ENCODE data around the gene RAB11A. TPM values are rescaled to one million over a fixed set of nuclear protein-coding genes. Genes with fewer than 3 reads are reported as not detected.

RAB11A gene
- total RNA-seq, 2 donors from 2014 or later = 233 to 295 TPM

DNA sequence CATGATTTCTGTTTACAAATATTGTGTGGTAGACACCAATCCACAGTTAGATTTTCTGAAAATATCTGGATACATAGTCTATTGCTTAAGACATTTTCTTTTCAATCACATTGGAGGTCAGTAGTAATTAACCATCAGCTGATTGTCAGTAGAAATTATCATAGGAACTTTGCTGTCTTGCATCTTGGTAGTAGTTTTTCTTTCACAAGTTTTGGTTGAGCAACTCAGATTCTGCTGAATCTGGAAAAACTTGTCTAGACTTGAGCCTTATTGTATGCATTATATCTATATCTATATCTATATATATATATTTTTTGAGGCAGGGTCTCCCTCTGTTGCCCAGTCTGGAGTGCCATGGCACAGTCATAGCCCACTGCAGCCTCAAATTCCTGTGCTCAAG, 4.0 kb downstream of the RAB11A start:
- H3K4me1 Mint-ChIP-seq = no peaks in the 10 kb centered on the region
- DNase-seq = no peak
- peaks cover 25% of the 10 kb centered on the region for H3K36me3 Mint-ChIP-seq (ENCODE audit: low read depth)

DNA sequence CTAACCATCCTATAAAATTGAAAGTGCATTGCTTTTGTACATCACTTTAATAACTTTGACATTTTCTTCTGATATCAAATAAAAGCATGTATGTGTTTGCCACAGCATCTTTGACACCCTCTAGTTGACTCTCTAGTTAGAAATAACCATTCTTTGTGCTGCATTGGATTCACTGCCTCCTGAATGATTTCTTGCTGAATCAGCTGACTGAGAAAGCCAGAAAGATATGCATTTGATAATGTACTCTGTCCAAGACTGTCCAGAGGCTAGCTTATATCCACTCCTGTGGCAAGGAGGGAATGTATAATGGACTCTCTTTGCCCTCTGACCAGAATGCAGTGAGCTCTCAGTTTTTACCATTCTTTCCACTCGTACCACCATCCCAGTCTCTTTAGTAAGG, 6.2 kb downstream of the RAB11A start:
- no peak overlapping the region for H3K4me3 Mint-ChIP-seq
- 75% methylated on average over 1 of the region's 1 CpG; no CpG with 5 or more reads in 1 of the 2 experiments for WGBS, 2 experiments (ENCODE audit: insufficient coverage in 1 of 2, insufficient read length in 1 of 2)
- peaks cover 37% of the 10 kb centered on the region for H3K36me3 Mint-ChIP-seq (ENCODE audit: low read depth)
- H3K27me3 Mint-ChIP-seq (ENCODE audit: insufficient read depth) = no peaks in the 10 kb centered on the region
- DNase-seq = no peak
- H3K27ac Mint-ChIP-seq = peak overlapping the region; percentile 50
- Histone ChIP-seq H3K36me3 (ENCODE audit: control insufficient read depth, insufficient read depth, low read length) (peaks cover 45% of the 10 kb centered on the region), H3K27ac (ENCODE audit: low read depth, low read length) (no peak overlapping the region), H3K4me3 (ENCODE audit: low read length) (no peak overlapping the region), H3K27me3 (ENCODE audit: control insufficient read depth, insufficient read depth, low read length, poor library complexity, severe bottlenecking) (no peaks in the 10 kb centered on the region), H3K4me1 (ENCODE audit: control insufficient read depth, insufficient read depth, low read length) (no peaks in the 10 kb centered on the region), H3K9ac (ENCODE audit: extremely low read depth, low read length, poor library complexity, severe bottlenecking) (no peak overlapping the region), H3K9me3 (ENCODE audit: control insufficient read depth, low read length) (no peaks in the 10 kb centered on the region)
- H3K9me3 Mint-ChIP-seq = no peaks in the 10 kb centered on the region
- no peaks in the 10 kb centered on the region for H3K4me1 Mint-ChIP-seq
- TF ChIP-seq, protein P1, sequence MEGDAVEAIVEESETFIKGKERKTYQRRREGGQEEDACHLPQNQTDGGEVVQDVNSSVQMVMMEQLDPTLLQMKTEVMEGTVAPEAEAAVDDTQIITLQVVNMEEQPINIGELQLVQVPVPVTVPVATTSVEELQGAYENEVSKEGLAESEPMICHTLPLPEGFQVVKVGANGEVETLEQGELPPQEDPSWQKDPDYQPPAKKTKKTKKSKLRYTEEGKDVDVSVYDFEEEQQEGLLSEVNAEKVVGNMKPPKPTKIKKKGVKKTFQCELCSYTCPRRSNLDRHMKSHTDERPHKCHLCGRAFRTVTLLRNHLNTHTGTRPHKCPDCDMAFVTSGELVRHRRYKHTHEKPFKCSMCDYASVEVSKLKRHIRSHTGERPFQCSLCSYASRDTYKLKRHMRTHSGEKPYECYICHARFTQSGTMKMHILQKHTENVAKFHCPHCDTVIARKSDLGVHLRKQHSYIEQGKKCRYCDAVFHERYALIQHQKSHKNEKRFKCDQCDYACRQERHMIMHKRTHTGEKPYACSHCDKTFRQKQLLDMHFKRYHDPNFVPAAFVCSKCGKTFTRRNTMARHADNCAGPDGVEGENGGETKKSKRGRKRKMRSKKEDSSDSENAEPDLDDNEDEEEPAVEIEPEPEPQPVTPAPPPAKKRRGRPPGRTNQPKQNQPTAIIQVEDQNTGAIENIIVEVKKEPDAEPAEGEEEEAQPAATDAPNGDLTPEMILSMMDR (conservative IDR thresholded peaks at IDR 0.05) = no peak

More for the DNA sequence above, 4.0 kb downstream of the RAB11A start:
- H3K9ac ChIP-seq (ENCODE audit: extremely low read depth, low read length, poor library complexity, severe bottlenecking) = no peak overlapping the region
- no peaks in the 10 kb centered on the region for H3K27me3 ChIP-seq (ENCODE audit: control insufficient read depth, insufficient read depth, low read length, poor library complexity, severe bottlenecking)
- H3K36me3 ChIP-seq (ENCODE audit: control insufficient read depth, insufficient read depth, low read length) = peaks cover 25% of the 10 kb centered on the region
- no peaks in the 10 kb centered on the region for H3K4me1 ChIP-seq (ENCODE audit: control insufficient read depth, insufficient read depth, low read length)
- H3K9me3 Mint-ChIP-seq = no peaks in the 10 kb centered on the region
- H3K4me3 ChIP-seq (ENCODE audit: low read length) = no peak overlapping the region
- H3K9me3 ChIP-seq (ENCODE audit: control insufficient read depth, low read length) = no peaks in the 10 kb centered on the region
- no peak overlapping the region for H3K27ac Mint-ChIP-seq
- TF ChIP-seq, protein P1 (conservative IDR thresholded peaks at IDR 0.05) = no peak
- no peaks in the 10 kb centered on the region for H3K27me3 Mint-ChIP-seq (ENCODE audit: insufficient read depth)
- H3K27ac ChIP-seq (ENCODE audit: low read depth, low read length) = no peak overlapping the region
- no peak overlapping the region for H3K4me3 Mint-ChIP-seq

DNA sequence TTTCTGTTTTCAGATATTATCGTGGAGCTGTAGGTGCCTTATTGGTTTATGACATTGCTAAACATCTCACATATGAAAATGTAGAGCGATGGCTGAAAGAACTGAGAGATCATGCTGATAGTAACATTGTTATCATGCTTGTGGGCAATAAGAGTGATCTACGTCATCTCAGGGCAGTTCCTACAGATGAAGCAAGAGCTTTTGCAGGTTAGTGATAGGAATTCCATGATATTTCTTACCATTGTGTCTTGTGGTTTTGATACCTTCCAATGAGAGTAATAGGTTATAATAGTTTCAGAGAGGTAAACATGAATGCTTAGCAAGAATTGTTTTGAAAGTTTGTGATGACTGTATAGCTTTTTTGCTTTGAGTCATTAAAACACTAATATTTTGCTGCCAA, 8.5 kb downstream of the RAB11A start:
- Mint-ChIP-seq H3K4me3 (no peak overlapping the region), H3K36me3 (ENCODE audit: low read depth) (peaks cover 50% of the 10 kb centered on the region), H3K9me3 (no peaks in the 10 kb centered on the region), H3K4me1 (peaks cover 4% of the 10 kb centered on the region), H3K27me3 (ENCODE audit: insufficient read depth) (no peaks in the 10 kb centered on the region), H3K27ac (no peak overlapping the region)
- no peaks in the 10 kb centered on the region for H3K4me1 ChIP-seq (ENCODE audit: control insufficient read depth, insufficient read depth, low read length)
- no peak for DNase-seq
- H3K36me3 ChIP-seq (ENCODE audit: control insufficient read depth, insufficient read depth, low read length) = peaks cover 67% of the 10 kb centered on the region
- TF ChIP-seq, protein P1 (conservative IDR thresholded peaks at IDR 0.05) = no peak
- 94 to 97% methylated on average over 3 of the region's 3 CpGs for WGBS, 2 experiments (ENCODE audit: insufficient coverage in 1 of 2, insufficient read length in 1 of 2)
- no peak overlapping the region for H3K4me3 ChIP-seq (ENCODE audit: low read length)
- no peaks in the 10 kb centered on the region for H3K9me3 ChIP-seq (ENCODE audit: control insufficient read depth, low read length)
- H3K27me3 ChIP-seq (ENCODE audit: control insufficient read depth, insufficient read depth, low read length, poor library complexity, severe bottlenecking) = no peaks in the 10 kb centered on the region
- no peak overlapping the region for H3K9ac ChIP-seq (ENCODE audit: extremely low read depth, low read length, poor library complexity, severe bottlenecking)
- H3K27ac ChIP-seq (ENCODE audit: low read depth, low read length) = no peak overlapping the region

All from endodermal cell (in vitro differentiated cells).